H1 (cell line): ENCODE results near the gene HEATR5A. TPM values are rescaled to one million over a fixed set of nuclear protein-coding genes. Genes with fewer than 3 reads are reported as not detected.

ENCODE experiments used
- ASH2L ChIP-seq: fragments of 200-600, 300-600 bp; sonication (generic); IDR thresholded peaks from one replicate; pipeline ENCODE4 v1.7.1; 2017; ENCODE audit warnings: low read length
- BCL11A ChIP-seq, 2 experiments: IDR thresholded peaks; one replicate each; pipeline ENCODE4 v1.6.1; 2011; ENCODE audit warnings: low read depth in 2 of 2, low read length in 2 of 2, mild to moderate bottlenecking in 2 of 2
- CTCF ChIP-seq, 3 experiments: IDR thresholded peaks; 1 replicate in 2 of 3; 2 replicates in 1 of 3; pipeline versions ENCODE4 v1.5.1 to v1.6.1; 2011; ENCODE audit warnings: low read length in 3 of 3, mild to moderate bottlenecking in 3 of 3, inconsistent platforms in 2 of 3, low read depth in 1 of 3, moderate library complexity in 1 of 3; ENCODE audit not compliant: insufficient read depth in 1 of 3; ENCODE audit errors: control extremely low read depth in 1 of 3
- GTF2F1 ChIP-seq: IDR thresholded peaks from 2 replicates; pipeline ENCODE4 v1.6.1; 2012; ENCODE audit warnings: low read depth, low read length, improper control_type of control experiment, borderline replicate concordance
- polyA plus RNA-seq, 7 experiments: library from polyadenylated mRNA; depleted of rRNA in 3 of 7; stranded (reverse) in 5 of 7; unstranded in 2 of 7; fragments of >200 nt in 5 of 7; fragments of 200-250 nt in 2 of 7; gene quantifications; 1 replicate in 5 of 7; 2 replicates in 1 of 7; 4 replicates in 1 of 7; pipeline versions ENCODE4 v1.2.1 to v1.2.3, GENCODE V29; 2011 to 2013; ENCODE audit warnings: missing spikeins in 2 of 7, mixed read lengths in 2 of 7
- total RNA-seq: library from RNA; stranded (reverse); fragmentation: NEBNext Ultra II Directional; extraction: Animal tissue kit (Norgen Biotek cat#: 25700); gene quantifications from 2 replicates; pipeline ENCODE4 v1.2.1, GENCODE V29; 2021

The HEATR5A gene
- total and polyA plus RNA-seq, 2 of the 8 experiments (the other 6 are each of a cell fraction or from before 2014, with no cell fraction given) = 9.0 to 36.2 TPM

- peak in 1 of 3 experiments; percentile 16; a peak in 1 of 4 replicates for TF ChIP-seq CTCF (IDR thresholded peaks at IDR 0.05; ENCODE audit: control extremely low read depth in 1 of 3, insufficient read depth in 1 of 3, low read depth in 1 of 3, low read length in 3 of 3)
- peak; percentile 93 for TF ChIP-seq ASH2L
- TF ChIP-seq BCL11A (IDR thresholded peaks at IDR 0.05; ENCODE audit: low read depth in 2 of 2, low read length in 2 of 2) = no peak
- TF ChIP-seq GTF2F1 = peak; percentile 69; the same call in 1 of the 2 replicates
Measured at GRCh38 chr14:31420319-31421111, at the start of gene HEATR5A (continued).
